ENCODE data around the gene LAMB1. TPM values are rescaled to one million over a fixed set of nuclear protein-coding genes. Genes with fewer than 3 reads are reported as not detected.
A peak's percentile ranks its signal among the peaks of the same experiment; 100 is the strongest.

LAMB1 gene
- total RNA-seq, 1 donor from 2014 or later: 245 TPM

- DNase-seq (ENCODE audit: low read depth): no peak
- Histone ChIP-seq H3K36me3 (ENCODE audit: control insufficient read depth, insufficient read depth, low read length) (peaks cover 11% of the 10 kb centered on the region), H3K27me3 (ENCODE audit: control insufficient read depth, insufficient read depth, low read length) (no peaks in the 10 kb centered on the region), H3K4me3 (ENCODE audit: low read depth, low read length) (no peak overlapping the region)
- TF ChIP-seq CTCF (IDR thresholded peaks at IDR 0.05; ENCODE audit: insufficient read depth, low read length, poor library complexity, severe bottlenecking): no peak
Observed at GRCh38 chr7:107971613-107972012, 31.3 kb downstream of the LAMB1 start.

GRCh38 chr7:107971100-107971499 lies 31.9 kb downstream of the LAMB1 start:
- Histone ChIP-seq H3K27me3 (ENCODE audit: control insufficient read depth, insufficient read depth, low read length) (no peaks in the 10 kb centered on the region), H3K36me3 (ENCODE audit: control insufficient read depth, insufficient read depth, low read length) (peaks cover 8% of the 10 kb centered on the region), H3K4me3 (ENCODE audit: low read depth, low read length) (no peak overlapping the region)
- no peak for DNase-seq (ENCODE audit: low read depth)
- no peak for TF ChIP-seq CTCF (IDR thresholded peaks at IDR 0.05; ENCODE audit: insufficient read depth, low read length, poor library complexity, severe bottlenecking)

GRCh38 chr7:107969856-107970255 lies 33.1 kb downstream of the LAMB1 start:
- Histone ChIP-seq H3K36me3 (ENCODE audit: control insufficient read depth, insufficient read depth, low read length) (peaks cover 5% of the 10 kb centered on the region), H3K27me3 (ENCODE audit: control insufficient read depth, insufficient read depth, low read length) (no peaks in the 10 kb centered on the region), H3K4me3 (ENCODE audit: low read depth, low read length) (no peak overlapping the region)
- no peak for TF ChIP-seq CTCF (IDR thresholded peaks at IDR 0.05; ENCODE audit: insufficient read depth, low read length, poor library complexity, severe bottlenecking)
- no peak for DNase-seq (ENCODE audit: low read depth)

GRCh38 chr7:107968449-107968848 lies 34.5 kb downstream of the LAMB1 start:
- no peak for DNase-seq (ENCODE audit: low read depth)
- H3K36me3 ChIP-seq (ENCODE audit: control insufficient read depth, insufficient read depth, low read length): peaks cover 5% of the 10 kb centered on the region
- no peak overlapping the region for H3K4me3 ChIP-seq (ENCODE audit: low read depth, low read length)
- TF ChIP-seq CTCF (IDR thresholded peaks at IDR 0.05; ENCODE audit: insufficient read depth, low read length, poor library complexity, severe bottlenecking): no peak
- no peaks in the 10 kb centered on the region for H3K27me3 ChIP-seq (ENCODE audit: control insufficient read depth, insufficient read depth, low read length)

GRCh38 chr7:107967420-107967819 lies 35.5 kb downstream of the LAMB1 start:
- peaks cover 5% of the 10 kb centered on the region for H3K36me3 ChIP-seq (ENCODE audit: control insufficient read depth, insufficient read depth, low read length)
- H3K27me3 ChIP-seq (ENCODE audit: control insufficient read depth, insufficient read depth, low read length): no peaks in the 10 kb centered on the region
- TF ChIP-seq CTCF (IDR thresholded peaks at IDR 0.05; ENCODE audit: insufficient read depth, low read length, poor library complexity, severe bottlenecking): no peak
- no peak for DNase-seq (ENCODE audit: low read depth)
- no peak overlapping the region for H3K4me3 ChIP-seq (ENCODE audit: low read depth, low read length)

GRCh38 chr7:107966711-107967110 lies 36.2 kb downstream of the LAMB1 start:
- Histone ChIP-seq H3K4me3 (ENCODE audit: low read depth, low read length) (no peak overlapping the region), H3K36me3 (ENCODE audit: control insufficient read depth, insufficient read depth, low read length) (peaks cover 3% of the 10 kb centered on the region), H3K27me3 (ENCODE audit: control insufficient read depth, insufficient read depth, low read length) (no peaks in the 10 kb centered on the region)
- TF ChIP-seq CTCF (IDR thresholded peaks at IDR 0.05; ENCODE audit: insufficient read depth, low read length, poor library complexity, severe bottlenecking): no peak
- peak; percentile 79 for DNase-seq (ENCODE audit: low read depth)
